Measurements from ENCODE around the gene MAGI2.
"Not testable (repeated sequence)": the region's sequence is repeated elsewhere in the genome, so short reads cannot be mapped to it uniquely, and the experiment has no call there.

MAGI2 gene

DNA sequence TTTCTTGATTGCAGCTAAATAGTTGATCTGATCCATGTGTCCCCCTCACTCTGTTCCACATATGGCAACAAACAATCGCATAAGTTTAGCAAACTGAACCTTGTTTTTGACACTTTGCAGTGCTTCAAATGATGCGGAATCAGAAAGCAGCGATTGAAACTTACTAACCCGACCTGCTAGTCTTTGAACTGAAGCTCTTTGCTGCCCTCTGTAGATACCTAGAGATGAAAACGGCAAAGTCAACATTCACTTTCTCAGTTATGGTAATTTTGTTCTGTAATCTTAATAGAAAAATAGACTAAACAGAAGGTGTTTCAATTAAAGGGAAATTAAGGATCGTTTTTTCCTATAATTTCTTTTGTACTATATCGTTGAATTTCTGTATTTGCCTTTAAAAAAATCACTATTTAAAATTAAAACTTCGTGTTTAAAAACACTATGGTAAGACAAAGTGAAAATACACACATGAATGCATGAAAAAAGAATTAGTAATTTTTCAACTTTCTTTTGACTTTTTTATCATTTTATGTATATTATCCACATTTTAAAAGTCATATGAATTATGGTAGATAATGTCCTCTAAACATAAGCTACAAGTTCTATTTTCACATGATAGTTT, 276.5 kb downstream of the MAGI2 start:
- DNase-seq (ENCODE audit: low read depth in 1 of 2, low spot score in 1 of 2) = no peak

GRCh38 chr7:79175374-79175773, 278.1 kb downstream of the MAGI2 start:
- DNase-seq (ENCODE audit: low read depth in 1 of 2, low spot score in 1 of 2) = no peak

- DNase-seq (ENCODE audit: low read depth in 1 of 2, low spot score in 1 of 2) = no peak
Measured at GRCh38 chr7:79165225-79165624, 288.2 kb downstream of the MAGI2 start.

GRCh38 chr7:79159040-79159664, 294.3 kb downstream of the MAGI2 start:
- DNase-seq (ENCODE audit: low read depth in 1 of 2, low spot score in 1 of 2) = no peak

GRCh38 chr7:79157281-79157680, 296.2 kb downstream of the MAGI2 start:
- no peak for DNase-seq (ENCODE audit: low read depth in 1 of 2, low spot score in 1 of 2)

DNA sequence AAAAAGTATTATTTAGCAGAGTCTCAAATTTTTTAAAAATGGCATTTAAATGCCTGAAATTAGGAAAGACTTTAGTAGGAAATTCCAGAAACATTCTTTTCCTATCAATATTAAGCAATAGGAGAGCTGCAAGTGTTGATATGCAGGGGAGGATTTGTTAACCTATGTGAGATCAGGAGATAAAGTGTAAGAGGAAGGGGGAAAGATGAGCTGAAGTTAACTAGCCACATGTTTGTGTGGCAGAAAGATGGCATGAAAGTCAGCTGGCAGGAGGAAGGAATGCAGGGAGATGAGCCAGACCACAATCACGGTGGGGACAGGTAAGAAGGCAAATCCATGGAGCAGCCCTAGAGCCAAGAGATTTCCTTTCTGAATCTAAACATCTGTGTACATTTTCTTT, 303.6 kb downstream of the MAGI2 start:
- DNase-seq (ENCODE audit: low read depth in 1 of 2, low spot score in 1 of 2) = no peak

GRCh38 chr7:79142706-79143105, 310.8 kb downstream of the MAGI2 start:
- DNase-seq (ENCODE audit: low read depth in 1 of 2, low spot score in 1 of 2) = no peak

DNA sequence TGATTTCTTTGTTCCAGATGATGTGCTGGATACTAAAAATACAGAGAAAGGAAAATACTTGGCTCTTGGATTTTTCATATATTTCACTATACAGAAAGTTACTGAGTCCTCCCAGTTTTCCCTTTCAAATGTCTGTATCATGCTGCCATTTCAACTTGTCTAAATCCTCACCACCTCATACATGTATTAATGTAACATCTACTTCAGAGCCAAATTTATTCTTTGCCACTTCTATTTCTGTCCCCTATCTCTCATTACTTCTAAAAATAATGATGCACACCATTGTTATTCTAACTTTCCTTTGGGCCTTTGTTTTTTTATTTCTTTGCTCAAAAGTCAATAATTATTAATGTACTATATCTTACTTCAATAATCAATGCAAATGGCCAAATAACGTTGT, 312.2 kb downstream of the MAGI2 start:
- no peak for DNase-seq (ENCODE audit: low read depth in 1 of 2, low spot score in 1 of 2)

GRCh38 chr7:79137942-79138341, 315.5 kb downstream of the MAGI2 start:
- no peak for DNase-seq (ENCODE audit: low read depth in 1 of 2, low spot score in 1 of 2)

DNA sequence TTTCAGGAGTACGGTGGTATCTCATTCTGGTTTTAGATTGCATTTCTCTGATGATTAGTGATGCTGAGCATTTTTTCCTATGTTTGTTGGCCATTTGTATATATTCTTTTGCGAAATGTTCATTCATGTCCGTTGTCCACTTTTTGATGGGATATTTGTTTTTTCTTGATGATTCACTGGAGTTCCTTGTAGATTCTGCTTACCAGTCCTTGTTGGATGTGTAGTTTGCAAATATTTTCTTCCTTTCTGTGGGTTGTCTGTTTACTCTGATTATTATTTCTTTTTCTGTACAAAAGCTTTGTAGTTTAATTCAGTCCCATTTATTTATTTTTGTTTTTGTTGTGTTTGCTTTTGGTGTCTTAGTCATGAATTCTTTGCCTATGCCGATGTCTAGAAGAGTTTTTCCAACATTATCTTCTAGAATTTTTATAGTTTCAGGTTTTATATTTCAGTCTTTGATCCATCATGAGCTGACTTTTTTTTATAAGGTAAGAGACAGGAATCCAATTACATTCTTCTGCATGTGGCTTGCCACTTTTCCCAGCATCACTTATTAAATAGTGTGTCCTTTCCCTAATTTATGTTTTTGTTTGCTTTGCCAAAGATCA, 320.5 kb downstream of the MAGI2 start:
- no peak for DNase-seq (ENCODE audit: low read depth in 1 of 2, low spot score in 1 of 2)

- DNase-seq (ENCODE audit: low read depth in 1 of 2, low spot score in 1 of 2) = no peak
Measured at GRCh38 chr7:79130715-79131114, 322.8 kb downstream of the MAGI2 start.

GRCh38 chr7:79124331-79124730, 329.1 kb downstream of the MAGI2 start:
- no peak for DNase-seq (ENCODE audit: low read depth in 1 of 2, low spot score in 1 of 2)

GRCh38 chr7:79118143-79118542, 335.3 kb downstream of the MAGI2 start:
- DNase-seq (ENCODE audit: low read depth in 1 of 2, low spot score in 1 of 2) = no peak

GRCh38 chr7:79096361-79096805, 357.1 kb downstream of the MAGI2 start:
- DNase-seq (ENCODE audit: low read depth in 1 of 2, low spot score in 1 of 2) = no peak

- DNase-seq (ENCODE audit: low read depth in 1 of 2, low spot score in 1 of 2) = no peak
Measured at GRCh38 chr7:79093421-79093820, 360.0 kb downstream of the MAGI2 start.

- no peak for DNase-seq (ENCODE audit: low read depth in 1 of 2, low spot score in 1 of 2)
Measured at GRCh38 chr7:79091661-79092060, 361.8 kb downstream of the MAGI2 start.

GRCh38 chr7:79091011-79091410, 362.5 kb downstream of the MAGI2 start:
- no peak for DNase-seq (ENCODE audit: low read depth in 1 of 2, low spot score in 1 of 2)

- no peak for DNase-seq (ENCODE audit: low read depth in 1 of 2, low spot score in 1 of 2)
Measured at GRCh38 chr7:79090543-79090942, 362.9 kb downstream of the MAGI2 start.

- DNase-seq (ENCODE audit: low read depth in 1 of 2, low spot score in 1 of 2) = no peak
Measured at GRCh38 chr7:79084423-79084822, 369.0 kb downstream of the MAGI2 start.

- DNase-seq (ENCODE audit: low read depth in 1 of 2, low spot score in 1 of 2) = no peak
Measured at GRCh38 chr7:79079919-79080554, 373.4 kb downstream of the MAGI2 start.

- DNase-seq (ENCODE audit: low read depth in 1 of 2, low spot score in 1 of 2) = no peak
Measured at GRCh38 chr7:79078273-79078672, 375.2 kb downstream of the MAGI2 start.

GRCh38 chr7:79071187-79071586, 382.3 kb downstream of the MAGI2 start:
- DNase-seq (ENCODE audit: low read depth in 1 of 2, low spot score in 1 of 2) = not testable (repeated sequence)
